ENCODE results near the gene PRKAR1B.

PRKAR1B gene

GRCh38 chr7:739983-740942 lies 13.2 kb upstream of the PRKAR1B start:
- no peak for DNase-seq (ENCODE audit: low read depth in 2 of 2)

- DNase-seq (ENCODE audit: low read depth in 2 of 2): no peak
Observed at GRCh38 chr7:739455-739982, 12.4 kb upstream of the PRKAR1B start.

GRCh38 chr7:738723-739454 lies 11.8 kb upstream of the PRKAR1B start:
- no peak for DNase-seq (ENCODE audit: low read depth in 2 of 2)

GRCh38 chr7:738241-738640 lies 11.2 kb upstream of the PRKAR1B start:
- DNase-seq (ENCODE audit: low read depth in 2 of 2): no peak

GRCh38 chr7:734808-735207 lies 7.7 kb upstream of the PRKAR1B start:
- no peak for DNase-seq (ENCODE audit: low read depth in 2 of 2)

- no peak for DNase-seq (ENCODE audit: low read depth in 2 of 2)
Observed at GRCh38 chr7:734214-734613, 7.1 kb upstream of the PRKAR1B start.

GRCh38 chr7:732556-732955 lies 5.5 kb upstream of the PRKAR1B start:
- DNase-seq (ENCODE audit: low read depth in 2 of 2): no peak

- no peak for DNase-seq (ENCODE audit: low read depth in 2 of 2)
Observed at GRCh38 chr7:732094-732541, 5.0 kb upstream of the PRKAR1B start.

- DNase-seq (ENCODE audit: low read depth in 2 of 2): no peak
Observed at GRCh38 chr7:731440-732085, 4.5 kb upstream of the PRKAR1B start.

GRCh38 chr7:730501-731439 lies 3.7 kb upstream of the PRKAR1B start:
- DNase-seq (ENCODE audit: low read depth in 2 of 2): no peak

GRCh38 chr7:729140-730000 lies 2.3 kb upstream of the PRKAR1B start:
- DNase-seq (ENCODE audit: low read depth in 2 of 2): no peak

- no peak for DNase-seq (ENCODE audit: low read depth in 2 of 2)
Observed at GRCh38 chr7:728602-729001, 1.5 kb upstream of the PRKAR1B start.

GRCh38 chr7:727806-728460 lies 852 bp upstream of the PRKAR1B start:
- DNase-seq (ENCODE audit: low read depth in 2 of 2): no peak

- no peak for DNase-seq (ENCODE audit: low read depth in 2 of 2)
Observed at GRCh38 chr7:726854-727103, 302 bp downstream of the PRKAR1B start.

GRCh38 chr7:726084-726853 lies 812 bp downstream of the PRKAR1B start, which contains the start of gene DNAAF5:
Gene DNAAF5 (plus strand): TSS chr7:726699. CDS start chr7:726721, 22 bp downstream.
- peak; percentile 54 to 55 for DNase-seq (ENCODE audit: low read depth in 2 of 2)

- DNase-seq (ENCODE audit: low read depth in 2 of 2): no peak
Observed at GRCh38 chr7:725223-726005, 1.7 kb downstream of the PRKAR1B start.

GRCh38 chr7:724298-724697 lies 2.8 kb downstream of the PRKAR1B start:
- DNase-seq (ENCODE audit: low read depth in 2 of 2): no peak

GRCh38 chr7:723541-723940 lies 3.5 kb downstream of the PRKAR1B start:
- DNase-seq (ENCODE audit: low read depth in 2 of 2): no peak

Data from fibroblast of skin of left biceps (primary cell).